Measurements from ENCODE around the gene TSFM.

The TSFM gene

GRCh38 chr12:57777367-57777766 is 5.2 kb upstream of the TSFM start:
- TF ChIP-seq CTCF (IDR thresholded peaks at IDR 0.05; ENCODE audit: low read depth, low read length), result no peak
- no peak for DNase-seq (ENCODE audit: extremely low read depth, low read depth)

GRCh38 chr12:57777911-57778310 is 4.7 kb upstream of the TSFM start:
- DNase-seq (ENCODE audit: extremely low read depth, low read depth), result no peak
- no peak for TF ChIP-seq CTCF (IDR thresholded peaks at IDR 0.05; ENCODE audit: low read depth, low read length)

- TF ChIP-seq CTCF (IDR thresholded peaks at IDR 0.05; ENCODE audit: low read depth, low read length), result no peak
- no peak for DNase-seq (ENCODE audit: extremely low read depth, low read depth)
Observed at GRCh38 chr12:57779736-57780135, 2.9 kb upstream of the TSFM start.

GRCh38 chr12:57780284-57780897 is 2.2 kb upstream of the TSFM start:
- DNase-seq (ENCODE audit: extremely low read depth, low read depth), result no peak
- no peak for TF ChIP-seq CTCF (IDR thresholded peaks at IDR 0.05; ENCODE audit: low read depth, low read length)

GRCh38 chr12:57781244-57781643 is 1.3 kb upstream of the TSFM start:
- no peak for DNase-seq (ENCODE audit: extremely low read depth, low read depth)
- no peak for TF ChIP-seq CTCF (IDR thresholded peaks at IDR 0.05; ENCODE audit: low read depth, low read length)

GRCh38 chr12:57781801-57782200 is 786 bp upstream of the TSFM start:
- no peak for DNase-seq (ENCODE audit: extremely low read depth, low read depth)
- no peak for TF ChIP-seq CTCF (IDR thresholded peaks at IDR 0.05; ENCODE audit: low read depth, low read length)

GRCh38 chr12:57782243-57782607 is 362 bp upstream of the TSFM start:
- no peak for DNase-seq (ENCODE audit: extremely low read depth, low read depth)
- no peak for TF ChIP-seq CTCF (IDR thresholded peaks at IDR 0.05; ENCODE audit: low read depth, low read length)

All from AG09319 (cell line).